H9 (cell line): Measurements from ENCODE around the gene OTOF. TPM values are rescaled to one million over a fixed set of nuclear protein-coding genes. Genes with fewer than 3 reads are reported as not detected.

ENCODE experiments used
- DNase-seq: peaks from one replicate; pipeline ENCODE4 v3.0.0-alpha.2; 2017
- H2AFZ ChIP-seq: one replicate; pipeline ENCODE4 v1.6.1; 2013; ENCODE audit warnings: mild to moderate bottlenecking, low read length, control low read depth, moderate library complexity
- H2AK5ac ChIP-seq: 2 replicates; pipeline ENCODE4 v1.6.1; 2013; ENCODE audit warnings: low read length, control low read depth, mixed read lengths; ENCODE audit not compliant: insufficient read length
- H2BK120ac ChIP-seq: one replicate; pipeline ENCODE4 v1.6.1; 2013; ENCODE audit warnings: low read depth, mild to moderate bottlenecking, low read length, control low read depth, inconsistent platforms; ENCODE audit not compliant: poor library complexity, severe bottlenecking
- H2BK12ac ChIP-seq: 2 replicates; pipeline ENCODE4 v1.6.1; 2013; ENCODE audit warnings: low read length, control low read depth, mixed read lengths, low read depth; ENCODE audit not compliant: insufficient read length
- H2BK15ac ChIP-seq: 2 replicates; pipeline ENCODE4 v1.6.1; 2013; ENCODE audit warnings: low read depth, low read length, control low read depth
- H2BK20ac ChIP-seq: one replicate; pipeline ENCODE4 v1.6.1; 2013; ENCODE audit warnings: low read depth, mild to moderate bottlenecking, low read length, control low read depth, inconsistent platforms; ENCODE audit not compliant: poor library complexity, severe bottlenecking
- H2BK5ac ChIP-seq: 2 replicates; pipeline ENCODE4 v1.6.1; 2013; ENCODE audit warnings: low read length, control low read depth, mixed read lengths; ENCODE audit not compliant: insufficient read length
- H3K14ac ChIP-seq: 2 replicates; pipeline ENCODE4 v1.6.1; 2013; ENCODE audit warnings: low read length, control low read depth; ENCODE audit not compliant: insufficient read depth
- H3K18ac ChIP-seq: 2 replicates; pipeline ENCODE4 v1.6.1; 2013; ENCODE audit warnings: low read depth, mild to moderate bottlenecking, mixed read lengths, low read length, control low read depth; ENCODE audit not compliant: insufficient read length
- H3K23ac ChIP-seq: 2 replicates; pipeline ENCODE4 v1.6.1; 2013; ENCODE audit warnings: low read length, control low read depth, mixed read lengths, low read depth; ENCODE audit not compliant: insufficient read length
- H3K23me2 ChIP-seq: 2 replicates; pipeline ENCODE4 v1.6.1; 2013; ENCODE audit warnings: low read depth, mild to moderate bottlenecking, mixed read lengths, low read length, control low read depth; ENCODE audit not compliant: insufficient read length, poor library complexity, severe bottlenecking
- H3K27ac ChIP-seq: 2 replicates; pipeline ENCODE4 v1.5.1; 2013; ENCODE audit warnings: low read length, control low read depth, mixed read lengths, low read depth; ENCODE audit not compliant: insufficient read length
- H3K27me3 ChIP-seq: 2 replicates; pipeline ENCODE4 v1.6.1; 2013; ENCODE audit warnings: low read length, control low read depth, inconsistent platforms; ENCODE audit not compliant: insufficient read depth
- H3K4ac ChIP-seq: 2 replicates; pipeline ENCODE4 v1.6.1; 2013; ENCODE audit warnings: low read depth, mild to moderate bottlenecking, control low read depth, inconsistent platforms, low read length, moderate library complexity
- H3K4me1 ChIP-seq: 2 replicates; pipeline ENCODE4 v1.6.1; 2013; ENCODE audit warnings: low read length, control low read depth, inconsistent platforms; ENCODE audit not compliant: insufficient read depth
- H3K4me2 ChIP-seq: 2 replicates; pipeline ENCODE4 v1.6.1; 2013; ENCODE audit warnings: low read length, control low read depth, mixed read lengths; ENCODE audit not compliant: insufficient read length, insufficient read depth
- H3K56ac ChIP-seq: 2 replicates; pipeline ENCODE4 v1.6.1; 2013; ENCODE audit warnings: low read depth, mild to moderate bottlenecking, mixed read lengths, low read length, control low read depth; ENCODE audit not compliant: insufficient read length
- H3K79me1 ChIP-seq: 2 replicates; pipeline ENCODE4 v1.6.1; 2013; ENCODE audit warnings: low read depth, mild to moderate bottlenecking, moderate library complexity, low read length, control low read depth, inconsistent platforms; ENCODE audit not compliant: insufficient read depth, poor library complexity, severe bottlenecking
- H3K79me2 ChIP-seq: 2 replicates; pipeline ENCODE4 v1.6.1; 2013; ENCODE audit warnings: low read length, control low read depth, inconsistent platforms; ENCODE audit not compliant: insufficient read depth
- H3K9ac ChIP-seq: 2 replicates; pipeline ENCODE4 v1.6.1; 2013; ENCODE audit warnings: low read length, control low read depth, mixed read lengths; ENCODE audit not compliant: insufficient read length; ENCODE audit errors: extremely low read depth
- H3K9me3 ChIP-seq: one replicate; pipeline ENCODE4 v1.6.1; 2013; ENCODE audit warnings: low read depth, low read length, inconsistent platforms; ENCODE audit not compliant: control insufficient read depth
- H3T11ph ChIP-seq: one replicate; pipeline ENCODE4 v1.6.1; 2013; ENCODE audit warnings: mild to moderate bottlenecking, low read length, control low read depth, inconsistent platforms
- H4K20me1 ChIP-seq: one replicate; pipeline ENCODE4 v1.6.1; 2013; ENCODE audit not compliant: control insufficient read depth, insufficient read length, insufficient read depth
- H4K5ac ChIP-seq: 2 replicates; pipeline ENCODE4 v1.6.1; 2013; ENCODE audit warnings: low read depth, mild to moderate bottlenecking, mixed read lengths, low read length, control low read depth; ENCODE audit not compliant: insufficient read length
- H4K8ac ChIP-seq: replicated peaks from 2 replicates; pipeline ENCODE4 v1.6.1; 2013; ENCODE audit warnings: low read length, control low read depth, mixed read lengths, low read depth; ENCODE audit not compliant: insufficient read length
- H4K91ac ChIP-seq: 2 replicates; pipeline ENCODE4 v1.6.1; 2013; ENCODE audit warnings: low read depth, mild to moderate bottlenecking, moderate library complexity, mixed read lengths, low read length, control low read depth; ENCODE audit not compliant: insufficient read length
- H3K27ac Mint-ChIP-seq, 3 experiments: 2 replicates in 2 of 3; 3 replicates in 1 of 3; pipeline ENCODE4 v1.8.0; 2020 to 2021; ENCODE audit warnings: mixed read lengths in 3 of 3, mild to moderate bottlenecking in 1 of 3, moderate library complexity in 1 of 3
- H3K27me3 Mint-ChIP-seq: 2 replicates; pipeline ENCODE4 v1.8.0; 2021; ENCODE audit warnings: low read depth, mild to moderate bottlenecking, moderate library complexity, mixed read lengths
- H3K36me3 Mint-ChIP-seq, 3 experiments: 2 replicates in 2 of 3; 3 replicates in 1 of 3; pipeline ENCODE4 v1.8.0; 2020 to 2021; ENCODE audit warnings: low read depth in 3 of 3, mixed read lengths in 3 of 3; ENCODE audit not compliant: insufficient read depth in 1 of 3
- H3K4me1 Mint-ChIP-seq, 2 experiments: 2 replicates each; pipeline ENCODE4 v1.8.0; 2020; ENCODE audit warnings: mixed read lengths in 2 of 2
- H3K4me3 Mint-ChIP-seq, 2 experiments: 2 replicates in 1 of 2; 3 replicates in 1 of 2; pipeline ENCODE4 v1.8.0; 2020 to 2021; ENCODE audit warnings: mild to moderate bottlenecking in 2 of 2, mixed read lengths in 2 of 2, moderate library complexity in 1 of 2
- H3K9me3 Mint-ChIP-seq, 2 experiments: 2 replicates in 1 of 2; 3 replicates in 1 of 2; pipeline ENCODE4 v1.8.0; 2020; ENCODE audit warnings: mild to moderate bottlenecking in 2 of 2, mixed read lengths in 2 of 2, moderate library complexity in 1 of 2
- WGBS: extraction: QIAGEN DNeasy Blood & Tissue Kit; methylation state at CpG from one replicate; pipeline ENCODE4 v1.1.7; 2013; ENCODE audit warnings: missing lambda C conversion rate, low lambda C conversion rate, mixed read lengths; ENCODE audit not compliant: insufficient read length; ENCODE audit errors: extremely low coverage; 5-methylcytosine and 5-hydroxymethylcytosine counted together
- total RNA-seq: library from RNA; stranded (reverse); gene quantifications from 2 replicates; pipeline ENCODE4 v1.2.1, GENCODE V29; 2021
- TF ChIP-seq, protein P1 (sequence below): fragments of 200-600 bp; sonication (generic); conservative IDR thresholded peaks from 3 replicates; pipeline ENCODE4 v1.8.0; 2021; ENCODE audit warnings: antibody characterized with exemption, mild to moderate bottlenecking

The OTOF gene
- total RNA-seq, 1 experiment from 2014 or later: 0.35 TPM

DNA sequence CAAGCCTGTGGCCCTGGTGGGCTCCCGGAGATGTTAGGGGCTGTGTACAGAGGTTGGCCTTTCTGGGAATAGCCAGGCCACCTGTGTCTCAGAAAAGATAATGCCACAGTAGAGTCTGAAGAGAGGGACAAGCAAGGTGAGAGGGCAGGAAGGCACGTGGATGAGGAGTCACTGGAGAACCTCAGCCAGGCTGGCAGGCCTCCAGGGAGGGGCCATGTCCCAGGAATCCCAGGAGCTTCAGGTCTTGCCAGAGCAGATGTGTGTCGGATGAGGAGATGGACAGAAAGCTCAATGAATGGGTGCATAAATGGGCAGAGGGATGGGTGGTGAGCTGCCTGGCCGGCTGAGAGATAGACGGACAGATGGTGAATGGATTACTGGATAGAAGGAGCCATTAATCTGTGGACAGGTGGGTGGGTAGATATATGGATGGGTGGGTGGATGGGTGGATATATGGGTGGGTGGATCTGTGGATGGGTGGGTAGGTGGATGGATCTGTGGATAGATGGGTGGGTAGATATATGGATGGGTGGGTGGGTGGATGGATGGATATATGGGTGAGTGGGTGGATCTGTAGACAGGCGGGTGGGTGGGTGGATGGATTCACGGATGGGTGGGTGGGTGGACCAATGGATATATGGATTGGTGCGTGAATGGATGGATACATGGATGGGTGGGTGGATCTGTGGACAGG lies 7.9 kb upstream of the OTOF start:
- H3K27ac Mint-ChIP-seq: no peak overlapping the region
- no peak overlapping the region for H3K56ac ChIP-seq
- no peaks in the 10 kb centered on the region for H3K23me2 ChIP-seq
- WGBS: no CpG with 5 or more reads among the region's 8 CpGs
- no peak overlapping the region for H3K14ac ChIP-seq
- no peak overlapping the region for H3T11ph ChIP-seq
- H3K9me3 Mint-ChIP-seq: no peaks in the 10 kb centered on the region; a peak in 2 of 5 replicates
- H3K9ac ChIP-seq: no peak overlapping the region
- H3K79me2 ChIP-seq: no peaks in the 10 kb centered on the region
- H4K5ac ChIP-seq: no peak overlapping the region
- no peak overlapping the region for H2BK5ac ChIP-seq
- H2BK15ac ChIP-seq: no peak overlapping the region
- no peak overlapping the region for H3K18ac ChIP-seq
- no peak overlapping the region for H3K27ac ChIP-seq
- no peaks in the 10 kb centered on the region for H3K27me3 ChIP-seq
- H3K23ac ChIP-seq: no peak overlapping the region
- no peak overlapping the region for H4K91ac ChIP-seq
- H3K27me3 Mint-ChIP-seq: peaks cover 4% of the 10 kb centered on the region
- peaks cover 3% of the 10 kb centered on the region for H4K20me1 ChIP-seq
- no peaks in the 10 kb centered on the region for H3K4me1 ChIP-seq
- H3K36me3 Mint-ChIP-seq: no peaks in the 10 kb centered on the region
- TF ChIP-seq, protein P1, sequence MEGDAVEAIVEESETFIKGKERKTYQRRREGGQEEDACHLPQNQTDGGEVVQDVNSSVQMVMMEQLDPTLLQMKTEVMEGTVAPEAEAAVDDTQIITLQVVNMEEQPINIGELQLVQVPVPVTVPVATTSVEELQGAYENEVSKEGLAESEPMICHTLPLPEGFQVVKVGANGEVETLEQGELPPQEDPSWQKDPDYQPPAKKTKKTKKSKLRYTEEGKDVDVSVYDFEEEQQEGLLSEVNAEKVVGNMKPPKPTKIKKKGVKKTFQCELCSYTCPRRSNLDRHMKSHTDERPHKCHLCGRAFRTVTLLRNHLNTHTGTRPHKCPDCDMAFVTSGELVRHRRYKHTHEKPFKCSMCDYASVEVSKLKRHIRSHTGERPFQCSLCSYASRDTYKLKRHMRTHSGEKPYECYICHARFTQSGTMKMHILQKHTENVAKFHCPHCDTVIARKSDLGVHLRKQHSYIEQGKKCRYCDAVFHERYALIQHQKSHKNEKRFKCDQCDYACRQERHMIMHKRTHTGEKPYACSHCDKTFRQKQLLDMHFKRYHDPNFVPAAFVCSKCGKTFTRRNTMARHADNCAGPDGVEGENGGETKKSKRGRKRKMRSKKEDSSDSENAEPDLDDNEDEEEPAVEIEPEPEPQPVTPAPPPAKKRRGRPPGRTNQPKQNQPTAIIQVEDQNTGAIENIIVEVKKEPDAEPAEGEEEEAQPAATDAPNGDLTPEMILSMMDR: no peak
- H2AFZ ChIP-seq: no peak overlapping the region
- no peak overlapping the region for H2BK12ac ChIP-seq
- H3K4me2 ChIP-seq: no peak overlapping the region
- no peak overlapping the region for H2BK20ac ChIP-seq
- no peak overlapping the region for H2BK120ac ChIP-seq
- H2AK5ac ChIP-seq: no peak overlapping the region
- no peaks in the 10 kb centered on the region for H3K79me1 ChIP-seq
- no peak for DNase-seq
- no peaks in the 10 kb centered on the region for H3K9me3 ChIP-seq
- no peak overlapping the region for H3K4me3 Mint-ChIP-seq
- no peak overlapping the region for H4K8ac ChIP-seq
- no peaks in the 10 kb centered on the region for H3K4me1 Mint-ChIP-seq
- no peak overlapping the region for H3K4ac ChIP-seq
